Activated CD4-positive, alpha-beta T cell treated with anti-CD3 and anti-CD28 coated beads, Interleukin-10, Interleukin-2, amounts not matched to agents 100 ng/mL and 50 ng/mL, durations not matched to agents 16 hours and 8 hours (primary cell): ENCODE results near the gene PLXNA1.

ENCODE experiments used
- DNase-seq: peaks from one replicate; pipeline ENCODE4 v3.0.0-alpha.2; 2020

PLXNA1 gene

DNA sequence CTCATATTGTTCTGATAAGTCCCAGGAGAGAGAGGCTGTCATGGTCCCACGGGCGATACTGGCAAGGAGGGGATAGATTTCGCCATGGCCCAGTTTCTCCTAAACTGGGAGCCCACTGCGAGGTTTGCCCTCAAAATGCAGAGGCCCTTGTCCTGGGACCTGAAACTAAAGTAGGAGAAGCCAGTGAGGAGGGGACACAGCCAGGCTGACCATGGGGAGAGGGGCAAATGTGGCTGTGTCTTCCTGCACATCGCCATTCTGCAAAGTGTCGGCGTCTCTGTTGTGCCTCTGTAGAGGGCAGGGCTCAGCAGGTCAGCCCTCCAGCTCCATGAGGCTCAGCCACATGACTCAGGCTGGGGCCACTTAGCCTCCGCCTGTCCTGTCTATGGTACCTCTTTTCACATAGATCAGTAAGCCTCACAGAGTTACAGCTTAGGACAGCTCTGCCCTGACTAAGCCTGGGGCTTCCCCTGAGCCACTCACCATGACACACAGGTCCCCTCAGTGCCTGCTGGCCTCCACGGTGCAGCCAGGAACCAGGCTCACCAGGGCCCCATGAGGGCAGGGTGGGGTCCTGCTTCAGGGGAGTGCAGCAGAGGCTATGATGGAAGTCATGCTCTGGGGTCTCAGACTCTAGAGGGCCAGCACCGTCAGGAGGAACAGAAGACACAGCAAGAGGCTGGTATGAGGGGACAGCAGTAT lies 28.6 kb upstream of the PLXNA1 start:
- no peak for DNase-seq

DNA sequence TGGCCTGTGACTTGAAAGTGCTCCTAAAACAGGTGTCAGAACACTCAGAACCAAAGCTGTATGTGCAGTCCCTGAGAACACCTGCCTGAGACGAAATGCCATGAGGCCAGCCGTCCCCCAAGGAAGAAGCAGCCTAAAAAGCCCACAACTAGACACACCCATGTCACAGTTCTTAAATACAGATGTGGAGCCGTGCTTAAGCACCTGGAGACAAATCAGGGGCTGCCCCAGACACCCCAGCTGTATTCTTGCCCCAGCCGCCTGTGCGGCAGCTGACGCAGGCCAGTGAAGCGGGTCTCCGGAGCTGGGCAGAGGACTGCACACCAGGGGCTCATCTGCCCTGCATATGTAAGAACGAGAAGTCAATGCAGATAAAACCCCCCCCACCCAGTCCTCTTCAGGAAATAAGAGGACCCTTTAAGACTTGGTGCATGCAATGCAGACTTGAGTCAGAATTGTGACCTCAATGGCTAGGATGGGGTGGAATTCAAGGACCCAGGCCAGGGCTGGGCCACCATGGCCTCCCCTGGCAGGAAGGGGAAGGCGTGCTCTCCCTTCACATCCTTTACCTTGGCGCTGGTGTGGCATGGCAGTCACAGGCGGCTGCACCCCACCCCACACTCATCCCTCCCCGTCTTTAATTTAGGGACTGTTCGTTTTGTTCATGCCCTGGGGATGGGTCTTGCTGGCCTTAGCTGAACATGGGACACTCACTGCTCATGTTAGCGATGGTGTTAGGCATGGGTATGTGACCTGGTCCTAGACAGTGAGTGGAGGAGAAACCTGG lies 27.7 kb upstream of the PLXNA1 start:
- DNase-seq, result no peak

GRCh38 chr3:126956361-126956760 lies 26.6 kb upstream of the PLXNA1 start:
- DNase-seq, result no peak

DNA sequence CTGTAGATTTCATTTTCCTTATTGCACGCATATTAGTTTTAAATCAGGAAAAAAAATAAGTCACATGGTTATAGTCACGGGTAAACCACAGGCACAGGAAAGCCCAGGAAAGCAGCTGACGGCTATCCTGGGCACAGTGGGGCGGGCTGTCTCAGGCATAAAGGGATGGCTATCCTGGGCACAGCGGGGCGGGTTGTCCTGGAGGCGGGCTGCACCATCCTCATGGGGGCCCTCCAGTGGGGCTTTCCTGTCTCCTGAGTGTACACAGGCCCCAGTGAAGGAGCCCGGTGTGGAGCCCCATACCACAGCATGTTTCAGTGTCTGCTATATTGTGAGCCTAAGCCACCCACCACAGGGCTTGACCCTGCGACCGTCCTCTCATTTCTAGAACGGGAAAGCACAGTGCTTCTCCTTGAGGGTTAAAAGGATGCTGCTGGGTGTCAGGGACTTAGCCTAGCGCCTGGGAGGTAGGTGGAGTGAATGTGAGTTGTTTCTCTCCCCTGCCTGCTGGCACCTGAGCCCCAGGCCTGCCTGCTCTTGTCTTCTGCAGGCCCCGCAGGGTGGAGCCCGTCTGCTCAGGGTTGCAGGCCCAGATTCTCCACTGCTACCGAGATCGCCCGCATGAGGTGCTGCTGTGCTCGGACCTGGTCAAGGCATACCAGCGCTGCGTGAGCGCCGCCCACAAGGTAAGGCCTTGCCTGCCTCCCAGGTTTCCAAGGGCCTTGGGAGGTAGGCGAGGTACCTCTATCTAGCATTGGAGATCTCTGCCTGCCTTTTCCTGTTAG lies 25.9 kb upstream of the PLXNA1 start:
- DNase-seq, result no peak

- no peak for DNase-seq
Measured at GRCh38 chr3:126957776-126958637, 24.9 kb upstream of the PLXNA1 start.

- no peak for DNase-seq
Measured at GRCh38 chr3:126958638-126959085, 24.3 kb upstream of the PLXNA1 start.

DNA sequence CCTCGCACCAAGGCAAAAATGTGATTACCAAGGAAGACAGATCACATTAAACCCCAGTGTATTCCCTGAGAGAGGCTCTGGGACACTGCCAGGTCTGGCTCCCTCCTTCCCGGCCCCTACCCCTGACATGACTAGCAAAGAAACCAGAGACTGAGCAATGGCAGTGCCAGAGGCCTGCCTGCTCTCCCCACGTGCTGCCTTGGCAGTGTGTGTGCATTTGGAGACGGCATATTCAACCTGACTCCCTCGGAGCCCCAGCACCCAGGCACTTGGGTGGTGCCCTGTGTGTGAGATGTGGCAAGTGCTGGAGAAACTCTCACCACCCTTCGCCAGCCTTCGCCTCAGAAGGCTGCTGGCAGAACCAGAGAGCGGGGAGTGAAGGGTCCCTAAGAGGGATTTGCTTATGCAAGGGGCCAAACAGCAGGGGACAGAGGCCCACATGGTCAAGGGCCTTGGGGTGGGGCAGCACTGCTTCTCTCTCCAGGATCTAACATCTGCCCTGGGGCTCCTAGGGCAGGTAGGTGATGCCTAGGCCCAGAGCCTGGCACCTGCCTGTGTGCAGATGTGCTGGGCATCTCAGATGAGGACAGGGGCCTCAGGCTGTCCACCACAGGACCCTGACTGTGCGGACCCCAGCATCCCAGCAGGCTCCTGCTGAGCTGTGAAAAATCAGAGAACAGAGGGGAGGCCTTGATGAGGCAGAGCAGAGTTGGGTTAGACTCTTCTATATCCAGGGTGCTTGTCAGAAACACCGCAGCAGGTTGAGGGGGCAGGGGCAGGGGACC lies 23.6 kb upstream of the PLXNA1 start:
- DNase-seq, result no peak

DNA sequence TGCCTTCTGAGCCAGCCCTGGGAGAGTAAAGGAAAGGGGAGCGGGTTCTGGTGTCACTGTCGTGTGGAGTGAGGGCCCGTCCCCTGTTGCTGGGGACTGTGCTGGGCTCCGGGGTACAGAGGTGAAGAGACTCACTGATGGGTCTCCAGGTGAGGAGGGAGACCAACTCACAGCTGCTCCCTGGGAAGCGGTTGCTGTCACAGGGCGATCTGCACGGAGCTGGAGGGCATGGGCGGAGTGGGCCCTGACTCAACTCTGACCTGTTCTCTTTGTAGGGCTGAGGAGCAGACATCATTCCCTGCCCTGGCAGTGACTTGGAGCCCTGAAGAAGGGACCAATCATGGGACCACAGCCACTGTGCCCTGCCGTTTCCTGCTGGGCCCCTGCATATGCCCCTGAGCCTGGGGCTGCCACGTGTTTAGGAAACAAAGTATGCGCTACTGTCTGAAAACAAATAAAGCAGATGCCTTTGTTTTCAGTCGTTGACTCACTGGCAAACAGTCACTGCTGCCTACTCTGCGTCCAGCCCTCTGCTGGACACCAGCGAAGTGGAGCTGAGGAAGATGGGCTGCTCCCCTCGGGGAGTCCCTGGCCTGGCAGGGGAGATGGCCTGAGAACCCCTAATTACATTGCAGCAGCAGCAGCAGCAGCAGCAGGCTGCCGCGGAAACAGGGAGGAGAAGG lies 22.9 kb upstream of the PLXNA1 start:
- no peak for DNase-seq

GRCh38 chr3:126960604-126960995 lies 22.3 kb upstream of the PLXNA1 start:
- DNase-seq, result no peak

GRCh38 chr3:126961191-126961790 lies 21.6 kb upstream of the PLXNA1 start:
- no peak for DNase-seq

- DNase-seq, result no peak
Measured at GRCh38 chr3:126961791-126962461, 21.0 kb upstream of the PLXNA1 start.

DNA sequence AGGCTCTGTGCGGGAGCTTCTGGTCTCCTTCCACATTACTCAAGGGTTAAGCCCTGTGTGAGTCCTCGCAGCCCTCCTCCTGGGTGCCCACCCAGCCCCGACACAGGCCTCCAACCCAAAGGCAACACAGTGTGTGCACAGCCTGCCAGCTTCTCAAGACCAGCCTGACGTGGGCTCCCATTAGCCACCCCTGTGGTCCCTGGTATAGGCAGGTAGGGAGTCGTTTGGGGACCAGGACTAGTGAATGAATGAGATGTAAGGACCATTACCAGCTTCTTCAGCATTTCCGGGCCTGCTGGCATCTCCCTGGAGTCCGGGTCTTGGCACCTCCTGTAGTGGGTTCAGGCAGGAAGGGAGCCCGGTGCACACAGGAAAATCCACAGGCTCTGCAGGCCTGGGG lies 20.2 kb upstream of the PLXNA1 start:
- DNase-seq, result no peak

GRCh38 chr3:126963261-126964190 lies 19.4 kb upstream of the PLXNA1 start:
- DNase-seq, result no peak

- no peak for DNase-seq
Measured at GRCh38 chr3:126964261-126964660, 18.7 kb upstream of the PLXNA1 start.

GRCh38 chr3:126964950-126965349 lies 18.0 kb upstream of the PLXNA1 start:
- no peak for DNase-seq

DNA sequence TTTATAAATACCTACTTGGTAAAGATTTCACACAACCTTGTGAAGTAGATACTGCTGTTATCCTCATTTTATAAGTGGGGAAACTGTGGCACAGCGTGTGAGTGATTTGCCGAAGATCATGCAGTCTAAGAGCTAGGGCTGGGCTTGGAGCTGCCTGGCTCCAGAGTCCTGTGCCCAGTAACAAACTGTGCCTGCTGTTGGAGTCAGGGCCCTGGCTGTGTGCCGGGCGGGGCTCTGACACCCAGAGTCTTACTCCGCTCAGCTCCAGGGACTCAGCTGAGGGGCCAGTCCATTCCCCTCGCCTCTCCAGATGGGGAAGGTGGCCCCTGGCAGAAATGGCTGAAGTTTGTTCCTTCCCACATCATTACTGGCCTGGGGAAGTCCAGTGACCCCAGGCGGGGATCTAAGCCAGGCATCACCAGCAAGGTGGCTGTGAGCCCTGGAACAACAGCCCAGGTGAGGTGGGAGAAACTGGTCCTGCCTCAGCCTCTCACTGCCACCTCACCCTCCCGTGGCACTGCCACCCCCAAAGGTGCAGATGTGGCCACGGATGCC lies 17.3 kb upstream of the PLXNA1 start:
- DNase-seq, result no peak

- DNase-seq, result no peak
Measured at GRCh38 chr3:126967386-126967785, 15.5 kb upstream of the PLXNA1 start.
